Prostate gland (tissue), 2 donors: Measurements from ENCODE around the gene SRRM2. TPM values are rescaled to one million over a fixed set of nuclear protein-coding genes. Genes with fewer than 3 reads are reported as not detected.

ENCODE experiments used
- DNase-seq: peaks from one replicate; pipeline ENCODE4 v3.0.0-alpha.2; 2019; ENCODE audit warnings: low spot score
- H3K27ac ChIP-seq, 2 donors: fragments of 200-600 bp; sonication (generic); 2 replicates each; pipeline ENCODE4 v1.5.1; 2017 to 2019
- H3K27me3 ChIP-seq: fragments of 200-600 bp; sonication (generic); replicated peaks from 2 replicates; pipeline ENCODE4 v1.5.1; 2019; ENCODE audit not compliant: insufficient read depth
- H3K36me3 ChIP-seq, 2 donors: fragments of 200-600 bp; sonication (generic); 1 replicate in 1 of 2; 2 replicates in 1 of 2; pipeline versions ENCODE4 v1.5.1 to v1.8.1; 2017 to 2019
- H3K4me1 ChIP-seq: fragments of 200-600 bp; sonication (generic); replicated peaks from 2 replicates; pipeline ENCODE4 v1.5.1; 2019
- H3K4me3 ChIP-seq, 2 donors: fragments of 200-600 bp; sonication (generic); 2 replicates each; pipeline ENCODE4 v1.5.1; 2017 to 2019
- H3K9me3 ChIP-seq: fragments of 200-600 bp; sonication (generic); 2 replicates; pipeline ENCODE4 v1.5.1; 2017
- POLR2A ChIP-seq: fragments of 450-650 bp; IDR thresholded peaks from one replicate; pipeline ENCODE4 v1.6.1; 2016; ENCODE audit warnings: antibody characterized with exemption, mild to moderate bottlenecking
- POLR2AphosphoS5 ChIP-seq: sonication (generic); formaldehyde crosslinking; IDR thresholded peaks from one replicate; pipeline ENCODE4 v1.6.1; 2017; ENCODE audit warnings: antibody characterized with exemption
- WGBS: methylation state at CpG from one replicate; pipeline ENCODE4 v1.1.5; 2018; 5-methylcytosine and 5-hydroxymethylcytosine counted together
- intact Hi-C: fragments of 100-400 bp; cut with DNase I; formaldehyde crosslinking; loops from one replicate; pipeline ENCODE4 v1.14.2; 2022
- total RNA-seq, 2 donors: library from RNA; depleted of rRNA; stranded (reverse); fragments of >200 nt; gene quantifications; one replicate each; pipeline ENCODE4 v1.1.0, GENCODE V29; 2016
- TF ChIP-seq, protein P1 (sequence below), 4 experiments: fragments of 200-600 bp in 2 of 4; fragments of 450-650 bp in 2 of 4; sonication (generic) in 2 of 4; IDR thresholded peaks; 1 replicate in 3 of 4; 2 replicates in 1 of 4; pipeline ENCODE4 v1.5.1; 2016 to 2019; ENCODE audit warnings: antibody characterized with exemption in 4 of 4, mild to moderate bottlenecking in 2 of 4, moderate library complexity in 2 of 4

Gene SRRM2
- total RNA-seq, 2 donors from 2014 or later = 287 to 714 TPM

DNA sequence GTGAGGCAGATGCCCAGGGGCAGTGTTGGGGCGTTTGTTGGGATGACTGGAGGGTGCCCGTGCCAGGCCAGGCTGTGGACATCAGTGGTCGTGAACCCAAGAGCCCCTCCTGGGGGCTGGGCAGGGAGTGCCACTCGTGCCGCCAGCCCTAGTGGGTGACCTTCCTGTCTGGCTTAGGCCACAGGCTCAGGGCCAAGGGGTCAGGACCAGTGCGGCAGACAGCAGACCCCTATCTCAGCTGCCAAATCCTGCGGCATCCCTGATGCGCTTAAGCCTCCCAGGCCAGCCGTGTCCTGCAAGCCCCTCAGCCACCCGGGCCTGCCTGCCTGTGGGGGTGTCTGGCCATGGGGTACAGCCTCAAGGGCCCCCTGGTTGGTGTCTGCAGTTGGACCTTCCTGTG, 47.1 kb upstream of the SRRM2 start:
- DNase-seq = no peak
- no peak overlapping the region for H3K4me3 ChIP-seq
- intact Hi-C loops = loop anchor here (10.0 kb wide), 1 partner anchor 341 kb away; no protein-coding TSS in a partner anchor
- H3K36me3 ChIP-seq = no peaks in the 10 kb centered on the region
- H3K27ac ChIP-seq = no peak overlapping the region
- H3K4me1 ChIP-seq = no peaks in the 10 kb centered on the region
- 92% methylated on average over 10 of the region's 10 CpGs for WGBS
- no peaks in the 10 kb centered on the region for H3K27me3 ChIP-seq
- no peaks in the 10 kb centered on the region for H3K9me3 ChIP-seq
- TF ChIP-seq POLR2AphosphoS5 = no peak
- no peak for TF ChIP-seq POLR2A
- TF ChIP-seq, protein P1, sequence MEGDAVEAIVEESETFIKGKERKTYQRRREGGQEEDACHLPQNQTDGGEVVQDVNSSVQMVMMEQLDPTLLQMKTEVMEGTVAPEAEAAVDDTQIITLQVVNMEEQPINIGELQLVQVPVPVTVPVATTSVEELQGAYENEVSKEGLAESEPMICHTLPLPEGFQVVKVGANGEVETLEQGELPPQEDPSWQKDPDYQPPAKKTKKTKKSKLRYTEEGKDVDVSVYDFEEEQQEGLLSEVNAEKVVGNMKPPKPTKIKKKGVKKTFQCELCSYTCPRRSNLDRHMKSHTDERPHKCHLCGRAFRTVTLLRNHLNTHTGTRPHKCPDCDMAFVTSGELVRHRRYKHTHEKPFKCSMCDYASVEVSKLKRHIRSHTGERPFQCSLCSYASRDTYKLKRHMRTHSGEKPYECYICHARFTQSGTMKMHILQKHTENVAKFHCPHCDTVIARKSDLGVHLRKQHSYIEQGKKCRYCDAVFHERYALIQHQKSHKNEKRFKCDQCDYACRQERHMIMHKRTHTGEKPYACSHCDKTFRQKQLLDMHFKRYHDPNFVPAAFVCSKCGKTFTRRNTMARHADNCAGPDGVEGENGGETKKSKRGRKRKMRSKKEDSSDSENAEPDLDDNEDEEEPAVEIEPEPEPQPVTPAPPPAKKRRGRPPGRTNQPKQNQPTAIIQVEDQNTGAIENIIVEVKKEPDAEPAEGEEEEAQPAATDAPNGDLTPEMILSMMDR (IDR thresholded peaks at IDR 0.05) = no peak

DNA sequence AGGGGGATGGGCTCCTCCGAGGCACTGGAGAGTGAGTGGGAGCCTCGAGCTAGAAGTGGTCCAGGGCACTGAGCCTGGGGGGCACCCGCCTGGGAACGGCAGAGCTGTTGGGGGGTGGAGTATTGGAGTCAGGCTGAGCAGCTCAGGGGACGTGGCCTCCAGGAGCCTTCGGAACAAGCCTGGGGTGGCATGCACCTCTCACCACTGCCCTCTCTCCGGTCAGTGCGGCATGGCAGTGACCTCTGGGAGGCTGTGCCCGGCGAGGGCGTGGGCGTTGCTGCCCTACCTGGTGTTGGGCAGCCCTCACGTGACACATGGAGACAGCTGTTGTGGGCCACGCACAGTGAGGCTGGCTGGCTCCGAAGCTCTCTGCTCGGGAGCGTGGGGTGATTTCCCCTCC, 46.4 kb upstream of the SRRM2 start:
- WGBS = 91% methylated on average over 17 of the region's 17 CpGs
- Histone ChIP-seq H3K4me1 (no peaks in the 10 kb centered on the region), H3K36me3 (no peaks in the 10 kb centered on the region), H3K27ac (no peak overlapping the region), H3K27me3 (no peaks in the 10 kb centered on the region), H3K4me3 (no peak overlapping the region), H3K9me3 (no peaks in the 10 kb centered on the region)
- TF ChIP-seq POLR2AphosphoS5 (no peak), POLR2A (no peak)
- TF ChIP-seq, protein P1 (IDR thresholded peaks at IDR 0.05) = no peak
- no peak for DNase-seq
- intact Hi-C loops = loop anchor here (10.0 kb wide), 1 partner anchor 341 kb away; no protein-coding TSS in a partner anchor

DNA sequence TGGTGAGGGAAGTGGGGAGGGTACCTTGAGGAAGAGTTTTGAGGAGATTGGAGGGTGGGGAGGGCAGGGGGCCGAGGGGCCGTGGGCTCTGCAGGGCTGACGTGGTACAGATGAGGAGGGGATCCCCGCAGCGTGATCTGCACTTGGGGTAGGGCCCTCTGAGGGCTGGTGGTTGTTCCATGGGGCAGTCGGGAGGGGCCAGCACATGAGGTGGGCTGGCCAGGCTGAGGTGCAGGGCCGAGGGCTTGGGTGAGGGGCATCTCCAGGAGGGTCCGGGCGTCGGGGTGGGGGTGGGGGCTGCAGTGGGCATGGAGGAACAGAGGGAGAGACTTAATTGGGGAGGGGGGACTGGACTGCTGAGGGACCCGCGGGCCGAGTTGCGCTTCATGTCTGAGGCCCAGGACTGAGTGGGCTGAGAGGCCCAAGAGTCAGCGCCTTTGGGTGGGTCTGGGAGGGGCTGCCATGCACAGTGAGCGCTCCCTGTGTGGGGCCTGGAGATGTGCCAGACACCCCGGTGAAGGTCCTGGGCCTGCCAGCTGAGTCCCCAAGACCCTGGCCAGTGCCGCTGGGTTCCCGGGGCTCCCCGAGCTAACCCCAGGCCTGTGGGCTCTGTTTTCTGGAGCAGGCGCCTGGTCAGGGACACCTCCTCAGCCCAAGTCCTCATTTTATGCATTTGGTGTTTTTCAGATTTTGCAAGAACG, 45.7 kb upstream of the SRRM2 start:
- no peaks in the 10 kb centered on the region for H3K36me3 ChIP-seq
- intact Hi-C loops = loop anchor here (10.0 kb wide), 1 partner anchor 342 kb away; no protein-coding TSS in a partner anchor
- no peaks in the 10 kb centered on the region for H3K27me3 ChIP-seq
- no peak overlapping the region for H3K4me3 ChIP-seq
- WGBS = 91% methylated on average over 18 of the region's 22 CpGs
- TF ChIP-seq POLR2AphosphoS5 (no peak), POLR2A (no peak)
- TF ChIP-seq, protein P1 (IDR thresholded peaks at IDR 0.05) = no peak
- no peak for DNase-seq
- no peaks in the 10 kb centered on the region for H3K9me3 ChIP-seq
- H3K4me1 ChIP-seq = no peaks in the 10 kb centered on the region
- no peak overlapping the region for H3K27ac ChIP-seq

DNA sequence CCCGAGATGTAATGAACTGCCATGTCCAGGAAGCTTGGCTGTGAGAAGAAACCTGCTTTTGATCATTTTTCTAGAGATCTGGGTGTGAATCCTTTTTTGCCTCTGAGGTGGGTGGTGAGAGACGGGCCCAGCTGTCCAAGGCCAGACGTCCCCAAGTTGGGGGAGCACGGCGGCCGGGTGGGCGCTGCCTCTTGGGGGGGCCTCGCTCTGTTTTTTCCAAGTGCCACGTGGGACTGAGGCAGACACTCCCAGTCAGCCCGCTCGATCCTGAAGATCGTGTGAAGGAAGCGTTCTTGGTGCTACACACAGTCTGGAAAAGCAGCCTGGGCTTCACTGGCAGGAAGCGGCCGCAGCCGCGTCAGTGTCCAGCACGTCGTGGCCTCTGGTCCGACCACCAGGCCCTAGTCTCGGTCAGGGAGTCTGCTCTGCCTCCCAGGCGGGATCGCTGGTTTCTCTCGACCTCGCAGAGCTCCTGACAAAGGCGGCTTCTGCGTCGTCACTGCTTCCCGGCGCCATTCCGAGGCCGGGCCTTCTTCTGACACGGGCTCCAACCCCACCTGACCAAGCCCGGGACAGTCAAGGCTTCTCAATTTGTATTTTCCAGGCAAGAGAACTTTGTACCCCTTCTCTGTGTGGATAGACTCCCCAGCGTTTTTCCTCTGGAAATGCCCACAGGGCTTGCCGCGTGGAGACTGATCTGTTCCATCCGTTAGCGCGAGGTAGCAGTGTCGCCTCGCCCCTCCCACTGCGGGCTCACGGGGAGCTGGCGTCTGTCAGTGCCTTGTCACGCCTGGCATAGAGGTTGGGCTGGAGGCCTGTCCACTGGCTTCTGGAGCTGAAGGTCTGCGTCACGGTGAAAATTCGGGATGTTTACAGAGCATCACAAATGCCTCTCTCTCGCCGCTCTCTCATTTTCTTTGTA, 44.8 kb upstream of the SRRM2 start:
- no peak for DNase-seq
- H3K27ac ChIP-seq = no peak overlapping the region
- TF ChIP-seq POLR2AphosphoS5 (no peak), POLR2A (no peak)
- TF ChIP-seq, protein P1 (IDR thresholded peaks at IDR 0.05) = no peak
- WGBS = 91% methylated on average over 51 of the region's 51 CpGs
- H3K9me3 ChIP-seq = no peaks in the 10 kb centered on the region
- intact Hi-C loops = loop anchor here (10.0 kb wide), 1 partner anchor 343 kb away; no protein-coding TSS in a partner anchor
- H3K4me3 ChIP-seq = no peak overlapping the region
- no peaks in the 10 kb centered on the region for H3K4me1 ChIP-seq
- H3K27me3 ChIP-seq = no peaks in the 10 kb centered on the region
- no peaks in the 10 kb centered on the region for H3K36me3 ChIP-seq
